Right atrium auricular region (tissue), 2 donors: ENCODE results near the gene KIRREL3. TPM values are rescaled to one million over a fixed set of nuclear protein-coding genes. Genes with fewer than 3 reads are reported as not detected.

Source experiments
- DNase-seq: peaks from one replicate; pipeline ENCODE4 v3.0.0-alpha.2; 2019; ENCODE audit warnings: low spot score
- H3K27ac ChIP-seq, 2 donors: fragments of 200-600 bp; sonication (generic); 1 replicate in 1 of 2; 2 replicates in 1 of 2; pipeline ENCODE4 v1.5.1; 2016 to 2019
- H3K27me3 ChIP-seq, 2 donors: fragments of 200-600 bp; sonication (generic); one replicate each; pipeline versions ENCODE4 v1.5.1 to v1.6.0; 2017 to 2019
- H3K36me3 ChIP-seq: fragments of 200-600 bp; sonication (generic); one replicate; pipeline ENCODE4 v1.5.1; 2016
- H3K4me1 ChIP-seq, 2 donors: fragments of 200-600 bp; sonication (generic); one replicate each; pipeline versions ENCODE4 v1.5.1 to v1.6.0; 2017 to 2019
- H3K4me3 ChIP-seq, 2 donors: fragments of 200-600 bp; sonication (generic); 1 replicate in 1 of 2; 2 replicates in 1 of 2; pipeline ENCODE4 v1.5.1; 2017 to 2019; ENCODE audit warnings: mild to moderate bottlenecking in 1 of 2, moderate library complexity in 1 of 2
- H3K9me3 ChIP-seq, 2 donors: fragments of 200-600 bp; sonication (generic); one replicate each; pipeline ENCODE4 v1.5.1; 2019
- total RNA-seq, 2 donors: library from RNA; depleted of rRNA; stranded (reverse); fragments of >200 nt; gene quantifications; one replicate each; pipeline ENCODE4 v1.1.0, GENCODE V29; 2016
- TF ChIP-seq, protein P1 (sequence below), 2 donors: fragments of 200-600 bp; sonication (generic); IDR thresholded peaks; one replicate each; pipeline ENCODE4 v1.5.1; 2019; ENCODE audit warnings: antibody characterized with exemption in 2 of 2

KIRREL3 gene
- total RNA-seq, 2 donors from 2014 or later: 0.51 to 0.74 TPM

DNA sequence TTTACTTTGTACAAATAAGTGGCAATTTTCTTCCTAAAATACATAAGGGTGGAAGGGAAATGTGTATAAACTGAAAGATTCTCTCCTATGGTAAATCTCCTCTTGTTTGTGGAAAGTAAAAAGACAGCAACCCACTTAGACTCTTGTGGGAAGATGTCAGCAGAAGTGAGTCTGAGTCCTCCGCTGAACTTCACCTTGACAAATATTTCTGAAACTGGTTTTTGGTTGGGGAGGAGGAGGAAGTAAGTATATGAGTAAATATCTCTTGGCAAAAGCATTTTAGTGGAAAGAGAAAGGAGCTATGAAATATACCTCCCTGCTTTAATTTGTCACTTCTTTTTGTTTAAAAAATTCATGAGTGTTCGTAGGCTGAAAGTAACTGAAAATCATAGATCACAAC is 196.2 kb downstream of the KIRREL3 start:
- TF ChIP-seq, protein P1, sequence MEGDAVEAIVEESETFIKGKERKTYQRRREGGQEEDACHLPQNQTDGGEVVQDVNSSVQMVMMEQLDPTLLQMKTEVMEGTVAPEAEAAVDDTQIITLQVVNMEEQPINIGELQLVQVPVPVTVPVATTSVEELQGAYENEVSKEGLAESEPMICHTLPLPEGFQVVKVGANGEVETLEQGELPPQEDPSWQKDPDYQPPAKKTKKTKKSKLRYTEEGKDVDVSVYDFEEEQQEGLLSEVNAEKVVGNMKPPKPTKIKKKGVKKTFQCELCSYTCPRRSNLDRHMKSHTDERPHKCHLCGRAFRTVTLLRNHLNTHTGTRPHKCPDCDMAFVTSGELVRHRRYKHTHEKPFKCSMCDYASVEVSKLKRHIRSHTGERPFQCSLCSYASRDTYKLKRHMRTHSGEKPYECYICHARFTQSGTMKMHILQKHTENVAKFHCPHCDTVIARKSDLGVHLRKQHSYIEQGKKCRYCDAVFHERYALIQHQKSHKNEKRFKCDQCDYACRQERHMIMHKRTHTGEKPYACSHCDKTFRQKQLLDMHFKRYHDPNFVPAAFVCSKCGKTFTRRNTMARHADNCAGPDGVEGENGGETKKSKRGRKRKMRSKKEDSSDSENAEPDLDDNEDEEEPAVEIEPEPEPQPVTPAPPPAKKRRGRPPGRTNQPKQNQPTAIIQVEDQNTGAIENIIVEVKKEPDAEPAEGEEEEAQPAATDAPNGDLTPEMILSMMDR (IDR thresholded peaks at IDR 0.05): no peak
- Histone ChIP-seq H3K4me3 (no peak overlapping the region), H3K27ac (no peak overlapping the region), H3K9me3 (no peaks in the 10 kb centered on the region), H3K27me3 (no peaks in the 10 kb centered on the region), H3K4me1 (no peaks in the 10 kb centered on the region), H3K36me3 (no peaks in the 10 kb centered on the region)
- no peak for DNase-seq

DNA sequence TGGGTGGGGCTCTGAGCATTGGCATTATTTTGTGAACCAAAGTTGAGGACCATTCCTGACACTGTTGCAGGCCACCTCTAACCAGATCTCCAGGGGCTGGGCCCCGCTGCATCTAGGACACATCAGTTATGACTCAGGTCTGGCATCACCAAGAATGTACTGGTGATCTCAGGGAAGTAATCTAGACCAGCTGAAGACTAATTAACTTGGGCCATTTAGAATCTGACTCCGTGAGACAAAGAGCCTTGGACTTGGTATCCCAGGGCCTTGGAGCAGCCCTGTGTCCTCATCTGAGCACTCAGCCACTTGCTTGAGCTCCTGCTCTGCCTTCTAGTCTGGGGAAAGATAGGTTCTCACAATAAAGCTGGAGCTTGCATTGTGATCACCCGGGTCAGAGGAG is 200.6 kb downstream of the KIRREL3 start:
- no peak overlapping the region for H3K27ac ChIP-seq

DNA sequence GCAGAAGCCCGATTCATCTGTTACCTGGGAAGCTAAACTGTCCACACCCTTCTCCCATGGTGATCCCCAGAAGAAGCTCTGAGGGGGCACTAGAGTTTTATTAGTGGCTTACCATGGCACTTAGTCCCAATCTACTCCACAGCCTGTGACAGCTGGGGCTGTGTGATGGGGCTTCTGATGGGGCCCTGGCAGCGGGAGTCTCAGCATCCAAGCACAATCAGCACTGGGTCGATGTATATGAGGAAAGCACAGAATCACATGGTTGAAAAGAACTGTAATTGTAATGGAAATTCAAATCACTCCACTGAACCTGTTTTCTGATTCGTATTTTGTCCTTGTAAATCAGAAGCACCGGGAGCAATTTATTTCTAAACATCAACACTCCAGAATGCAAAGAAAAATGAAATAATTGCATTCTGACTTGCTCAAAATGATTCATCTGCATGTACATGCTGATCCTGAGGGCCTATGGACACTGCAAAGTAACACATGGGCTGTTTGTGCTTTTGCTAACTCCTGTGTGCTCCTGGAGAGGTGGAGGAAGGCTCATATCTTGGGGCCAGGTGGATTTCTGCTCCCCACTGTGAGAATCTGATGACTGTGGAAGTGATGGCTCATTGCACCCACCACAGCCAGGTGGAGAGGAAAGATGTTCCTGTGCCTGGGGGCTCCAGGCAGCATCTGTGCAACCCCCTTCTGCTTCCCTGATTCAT is 203.0 kb downstream of the KIRREL3 start:
- no peaks in the 10 kb centered on the region for H3K36me3 ChIP-seq
- no peaks in the 10 kb centered on the region for H3K9me3 ChIP-seq
- H3K27ac ChIP-seq: no peak overlapping the region
- H3K4me3 ChIP-seq: no peak overlapping the region
- H3K4me1 ChIP-seq: no peaks in the 10 kb centered on the region
- TF ChIP-seq, protein P1 (IDR thresholded peaks at IDR 0.05): no peak
- no peaks in the 10 kb centered on the region for H3K27me3 ChIP-seq
- no peak for DNase-seq

More for the DNA sequence above, 200.6 kb downstream of the KIRREL3 start:
- no peaks in the 10 kb centered on the region for H3K36me3 ChIP-seq
- no peaks in the 10 kb centered on the region for H3K9me3 ChIP-seq
- H3K27me3 ChIP-seq: no peaks in the 10 kb centered on the region
- no peak overlapping the region for H3K4me3 ChIP-seq
- TF ChIP-seq, protein P1 (IDR thresholded peaks at IDR 0.05): no peak
- no peak for DNase-seq
- H3K4me1 ChIP-seq: no peaks in the 10 kb centered on the region

DNA sequence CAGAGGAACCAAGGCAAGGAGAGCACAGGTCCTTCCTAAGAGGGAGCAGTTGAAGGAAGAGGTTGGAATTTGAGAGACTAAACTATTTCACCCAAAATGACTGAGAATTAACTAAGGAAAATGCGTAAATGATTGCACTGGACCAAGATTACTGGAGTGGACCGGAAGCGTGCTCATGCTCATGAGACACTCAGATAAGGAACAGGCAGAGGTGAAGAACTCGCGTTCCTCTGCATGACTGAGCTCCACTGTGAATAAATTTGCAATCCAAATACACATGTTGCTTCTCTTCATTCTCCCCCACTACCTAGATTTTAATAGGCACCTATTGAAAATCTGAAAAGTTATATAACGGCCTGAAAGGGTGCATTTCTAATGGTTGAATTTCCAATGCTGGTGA is 207.0 kb downstream of the KIRREL3 start:
- TF ChIP-seq, protein P1 (IDR thresholded peaks at IDR 0.05): no peak
- Histone ChIP-seq H3K27me3 (no peaks in the 10 kb centered on the region), H3K36me3 (no peaks in the 10 kb centered on the region), H3K27ac (no peak overlapping the region), H3K4me1 (no peaks in the 10 kb centered on the region), H3K9me3 (no peaks in the 10 kb centered on the region), H3K4me3 (no peak overlapping the region)
- DNase-seq: no peak

DNA sequence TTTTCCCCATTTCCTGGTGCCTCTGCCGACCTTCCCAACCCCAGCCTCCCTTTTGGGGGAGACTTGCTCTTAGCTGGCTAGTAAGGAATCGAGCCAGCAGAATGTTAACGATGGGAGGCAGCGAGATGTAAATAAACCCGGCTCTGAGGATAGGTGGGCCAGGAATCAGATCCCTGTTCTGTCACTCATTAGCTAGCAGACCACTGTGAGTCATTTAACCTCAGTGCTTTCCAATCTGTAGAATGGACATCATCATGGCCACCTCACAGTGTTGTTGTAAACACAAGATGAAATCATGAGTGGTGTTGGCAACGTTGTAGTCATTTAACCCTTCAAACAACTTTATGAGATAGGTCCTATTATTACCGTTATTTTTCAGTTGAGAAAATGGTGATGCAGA is 208.6 kb downstream of the KIRREL3 start:
- H3K36me3 ChIP-seq: no peaks in the 10 kb centered on the region
- H3K4me1 ChIP-seq: no peaks in the 10 kb centered on the region
- H3K27me3 ChIP-seq: no peaks in the 10 kb centered on the region
- no peak overlapping the region for H3K4me3 ChIP-seq
- no peak overlapping the region for H3K27ac ChIP-seq
- no peak for DNase-seq
- no peaks in the 10 kb centered on the region for H3K9me3 ChIP-seq
- TF ChIP-seq, protein P1 (IDR thresholded peaks at IDR 0.05): no peak

DNA sequence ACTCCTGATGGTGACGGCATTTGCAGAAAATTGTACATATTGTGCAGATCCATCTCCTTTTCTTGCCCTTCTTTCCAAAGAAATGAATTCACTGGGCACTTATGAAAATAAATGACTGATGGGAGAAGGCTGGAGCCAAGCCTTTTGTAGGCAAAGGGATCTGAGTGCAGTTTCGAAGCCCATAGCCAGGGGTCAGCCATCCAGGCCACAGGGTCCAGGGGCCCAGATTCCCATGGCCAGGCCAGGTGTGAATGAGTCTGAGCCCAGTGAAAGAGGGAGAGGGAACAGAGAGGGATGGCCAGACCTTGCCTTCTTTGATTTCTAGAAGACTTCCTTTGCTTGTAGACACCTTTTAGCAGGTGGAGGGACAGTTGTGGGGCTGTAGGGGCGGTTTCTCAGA is 209.1 kb downstream of the KIRREL3 start:
- TF ChIP-seq, protein P1 (IDR thresholded peaks at IDR 0.05): no peak
- no peak overlapping the region for H3K4me3 ChIP-seq
- no peaks in the 10 kb centered on the region for H3K9me3 ChIP-seq
- H3K4me1 ChIP-seq: no peaks in the 10 kb centered on the region
- no peak overlapping the region for H3K27ac ChIP-seq
- no peaks in the 10 kb centered on the region for H3K36me3 ChIP-seq
- no peak for DNase-seq
- no peaks in the 10 kb centered on the region for H3K27me3 ChIP-seq
